Neural progenitor cell (in vitro differentiated cells): ENCODE results near the gene GAMT.

Source experiments
- EZH2 ChIP-seq: fragments of 200-600 bp; sonication (generic); IDR thresholded peaks from 2 replicates; pipeline ENCODE4 v1.6.1; 2017; ENCODE audit warnings: antibody characterized with exemption, mild to moderate bottlenecking, moderate library complexity
- TF ChIP-seq, protein P1 (sequence below): fragments of 200-600 bp; sonication (generic); IDR thresholded peaks from 2 replicates; pipeline ENCODE4 v1.5.1; 2017; ENCODE audit warnings: antibody characterized with exemption, mild to moderate bottlenecking

DNA sequence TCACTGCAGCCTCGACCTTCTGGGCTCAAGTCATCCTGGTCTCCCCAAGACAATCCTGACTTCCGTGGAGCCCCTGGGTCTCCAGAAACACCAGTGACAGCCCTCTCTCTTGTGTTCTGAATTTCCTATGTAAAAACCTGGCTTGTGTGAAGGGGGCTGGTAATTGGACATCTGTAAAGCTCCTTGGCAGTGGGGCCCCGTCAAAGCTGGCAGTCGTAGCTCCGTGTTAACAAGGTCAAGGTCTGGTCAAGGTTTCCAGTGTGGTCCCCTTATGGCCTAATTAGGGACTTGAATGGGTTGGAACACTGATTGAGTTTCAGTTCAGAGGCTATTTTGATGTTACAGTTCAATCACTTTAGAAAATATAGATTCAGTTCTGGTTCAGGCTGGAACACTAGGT lies 50.5 kb downstream of the GAMT start:
- TF ChIP-seq, protein P1, sequence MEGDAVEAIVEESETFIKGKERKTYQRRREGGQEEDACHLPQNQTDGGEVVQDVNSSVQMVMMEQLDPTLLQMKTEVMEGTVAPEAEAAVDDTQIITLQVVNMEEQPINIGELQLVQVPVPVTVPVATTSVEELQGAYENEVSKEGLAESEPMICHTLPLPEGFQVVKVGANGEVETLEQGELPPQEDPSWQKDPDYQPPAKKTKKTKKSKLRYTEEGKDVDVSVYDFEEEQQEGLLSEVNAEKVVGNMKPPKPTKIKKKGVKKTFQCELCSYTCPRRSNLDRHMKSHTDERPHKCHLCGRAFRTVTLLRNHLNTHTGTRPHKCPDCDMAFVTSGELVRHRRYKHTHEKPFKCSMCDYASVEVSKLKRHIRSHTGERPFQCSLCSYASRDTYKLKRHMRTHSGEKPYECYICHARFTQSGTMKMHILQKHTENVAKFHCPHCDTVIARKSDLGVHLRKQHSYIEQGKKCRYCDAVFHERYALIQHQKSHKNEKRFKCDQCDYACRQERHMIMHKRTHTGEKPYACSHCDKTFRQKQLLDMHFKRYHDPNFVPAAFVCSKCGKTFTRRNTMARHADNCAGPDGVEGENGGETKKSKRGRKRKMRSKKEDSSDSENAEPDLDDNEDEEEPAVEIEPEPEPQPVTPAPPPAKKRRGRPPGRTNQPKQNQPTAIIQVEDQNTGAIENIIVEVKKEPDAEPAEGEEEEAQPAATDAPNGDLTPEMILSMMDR = no peak
- TF ChIP-seq EZH2 = no peak
